Measurements from ENCODE around the gene PPP3R2.

- TF ChIP-seq, protein P1, sequence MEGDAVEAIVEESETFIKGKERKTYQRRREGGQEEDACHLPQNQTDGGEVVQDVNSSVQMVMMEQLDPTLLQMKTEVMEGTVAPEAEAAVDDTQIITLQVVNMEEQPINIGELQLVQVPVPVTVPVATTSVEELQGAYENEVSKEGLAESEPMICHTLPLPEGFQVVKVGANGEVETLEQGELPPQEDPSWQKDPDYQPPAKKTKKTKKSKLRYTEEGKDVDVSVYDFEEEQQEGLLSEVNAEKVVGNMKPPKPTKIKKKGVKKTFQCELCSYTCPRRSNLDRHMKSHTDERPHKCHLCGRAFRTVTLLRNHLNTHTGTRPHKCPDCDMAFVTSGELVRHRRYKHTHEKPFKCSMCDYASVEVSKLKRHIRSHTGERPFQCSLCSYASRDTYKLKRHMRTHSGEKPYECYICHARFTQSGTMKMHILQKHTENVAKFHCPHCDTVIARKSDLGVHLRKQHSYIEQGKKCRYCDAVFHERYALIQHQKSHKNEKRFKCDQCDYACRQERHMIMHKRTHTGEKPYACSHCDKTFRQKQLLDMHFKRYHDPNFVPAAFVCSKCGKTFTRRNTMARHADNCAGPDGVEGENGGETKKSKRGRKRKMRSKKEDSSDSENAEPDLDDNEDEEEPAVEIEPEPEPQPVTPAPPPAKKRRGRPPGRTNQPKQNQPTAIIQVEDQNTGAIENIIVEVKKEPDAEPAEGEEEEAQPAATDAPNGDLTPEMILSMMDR (conservative IDR thresholded peaks at IDR 0.05; ENCODE audit: low read length) = no peak
- TF ChIP-seq EZH2phosphoT487 (IDR thresholded peaks at IDR 0.05; ENCODE audit: borderline replicate concordance, low read depth, low read length) = no peak
Observed at GRCh38 chr9:101564252-101564651, 30.5 kb downstream of the PPP3R2 start.
